Measurements from ENCODE around the gene MYCBP2.
A peak's percentile ranks its signal among the peaks of the same experiment; 100 is the strongest.
"Not testable (repeated sequence)": the region's sequence is repeated elsewhere in the genome, so short reads cannot be mapped to it uniquely, and the experiment has no call there.

Gene MYCBP2

DNA sequence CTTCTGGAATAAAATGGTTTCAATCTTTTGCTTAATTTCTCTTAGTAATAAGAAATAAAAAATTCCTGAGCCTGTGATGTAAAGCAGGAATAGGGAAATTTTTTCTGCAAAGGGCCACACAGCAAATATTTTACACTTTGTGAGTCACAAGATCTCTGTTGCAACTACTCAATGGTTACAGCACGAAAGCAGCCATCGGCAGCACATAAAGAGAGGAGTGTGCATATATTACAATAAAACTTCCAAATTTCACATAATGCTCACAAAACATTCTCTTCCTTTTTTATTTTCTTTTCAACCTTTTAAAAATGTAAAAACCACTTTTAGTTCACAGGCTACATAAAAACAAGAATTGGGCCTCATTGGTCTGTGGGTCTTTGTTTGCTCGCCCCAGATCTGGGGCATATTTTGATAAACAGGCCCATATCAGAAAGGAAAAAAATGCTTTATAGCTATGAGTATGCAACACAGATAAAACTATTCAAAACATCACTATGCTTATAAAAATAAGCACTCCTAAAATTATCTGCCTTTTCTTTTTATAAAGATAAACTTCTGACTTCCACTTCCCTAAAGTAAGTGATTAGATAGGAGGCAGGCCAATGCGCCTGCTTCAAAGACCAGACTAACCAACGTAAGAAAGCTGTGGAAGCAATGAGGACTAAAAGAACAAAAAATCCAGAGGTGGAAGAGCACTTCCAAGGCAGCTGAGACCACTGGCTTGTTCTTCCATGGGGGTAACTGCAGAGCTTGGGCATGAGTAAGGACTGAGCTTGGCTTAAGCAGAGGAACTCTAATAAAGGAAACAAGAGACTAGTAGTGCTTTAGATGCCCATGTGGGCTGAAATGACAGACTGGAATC, 26.5 kb downstream of the MYCBP2 start:
- no peak for DNase-seq (ENCODE audit: low read depth in 2 of 2)

DNA sequence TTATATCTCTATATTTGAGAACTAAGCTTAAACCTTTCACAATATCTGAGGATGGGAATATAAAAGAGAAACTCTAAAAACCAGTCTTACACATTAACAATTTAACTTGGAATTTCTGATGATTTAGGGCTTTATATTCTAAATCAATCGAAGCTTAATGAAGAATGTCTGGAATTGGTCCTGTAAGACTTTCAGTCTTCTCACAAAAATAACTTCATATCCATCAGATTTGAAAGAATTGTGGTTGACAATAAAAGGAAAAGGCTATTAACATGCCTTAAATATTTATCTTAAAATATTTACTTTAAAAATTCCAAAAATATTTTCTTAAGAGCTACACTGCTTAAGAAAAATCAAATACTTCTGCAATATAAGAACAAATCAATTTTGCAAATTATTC, 27.3 kb downstream of the MYCBP2 start:
- DNase-seq (ENCODE audit: low read depth in 2 of 2), result no peak

DNA sequence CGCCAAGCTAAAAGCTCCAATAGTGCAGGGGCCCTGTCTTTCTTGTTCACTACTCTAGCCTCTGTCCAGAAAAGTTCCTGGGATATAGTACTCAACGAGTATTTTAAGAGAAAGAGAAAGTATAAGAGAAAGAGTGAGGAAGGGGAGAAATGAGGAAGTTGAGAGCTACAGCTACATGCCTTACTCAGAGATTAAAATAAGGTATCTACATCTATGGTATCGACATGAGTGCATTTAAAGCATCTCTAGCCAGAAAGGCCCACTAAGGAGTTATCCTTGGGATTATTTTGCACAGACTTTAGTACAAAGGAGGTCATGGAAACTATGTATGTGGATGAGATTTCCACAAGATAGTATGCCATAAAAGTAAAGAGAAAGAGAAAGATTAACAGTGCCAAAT, 28.5 kb downstream of the MYCBP2 start:
- no peak for DNase-seq (ENCODE audit: low read depth in 2 of 2)

DNA sequence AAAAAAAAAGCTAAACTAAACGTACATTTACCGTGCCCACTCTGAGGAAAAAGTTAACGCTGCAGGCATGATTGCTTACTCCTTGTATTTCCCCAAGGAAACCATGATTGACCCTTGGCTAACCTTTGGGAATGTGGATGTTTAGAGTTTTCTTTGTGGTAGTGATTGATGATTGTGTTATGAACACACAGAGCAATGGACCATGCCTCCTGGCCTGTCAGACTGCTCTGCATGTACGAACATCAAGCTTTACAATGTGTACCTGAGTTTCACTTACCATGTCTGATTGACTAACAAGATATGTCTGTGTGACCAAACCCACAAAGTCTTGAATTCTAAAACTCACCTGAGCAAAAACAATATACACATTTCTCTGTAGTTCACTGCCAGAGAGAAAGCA, 35.1 kb downstream of the MYCBP2 start:
- no peak for DNase-seq (ENCODE audit: low read depth in 2 of 2)

- DNase-seq (ENCODE audit: low read depth in 2 of 2), result no peak
Observed at GRCh38 chr13:77290342-77290741, 36.6 kb downstream of the MYCBP2 start.

- no peak for DNase-seq (ENCODE audit: low read depth in 2 of 2)
Observed at GRCh38 chr13:77289851-77290250, 37.0 kb downstream of the MYCBP2 start.

DNA sequence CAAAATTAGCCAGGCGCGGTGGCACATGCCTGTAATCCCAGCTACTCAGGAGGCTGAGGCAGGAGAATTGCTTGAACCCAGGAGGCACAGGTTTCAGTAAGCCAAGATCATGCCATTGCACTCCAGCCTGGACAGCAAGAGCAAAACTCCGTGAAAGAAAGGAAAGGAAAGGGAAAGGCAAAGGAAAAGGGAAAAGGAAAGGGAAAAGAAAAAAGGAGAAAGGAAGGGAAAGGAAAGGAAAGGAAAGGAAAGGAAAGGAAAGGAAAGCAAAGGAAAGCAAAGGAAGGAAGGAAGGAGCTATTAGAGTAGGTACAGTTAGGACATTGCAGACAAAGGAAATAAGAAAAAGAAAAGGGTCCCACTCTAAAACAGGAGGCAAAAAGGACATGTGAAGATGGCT, 41.3 kb downstream of the MYCBP2 start:
- not testable (repeated sequence) for DNase-seq (ENCODE audit: low read depth in 2 of 2)

- DNase-seq (ENCODE audit: low read depth in 2 of 2), result no peak
Observed at GRCh38 chr13:77285098-77285497, 41.8 kb downstream of the MYCBP2 start.

DNA sequence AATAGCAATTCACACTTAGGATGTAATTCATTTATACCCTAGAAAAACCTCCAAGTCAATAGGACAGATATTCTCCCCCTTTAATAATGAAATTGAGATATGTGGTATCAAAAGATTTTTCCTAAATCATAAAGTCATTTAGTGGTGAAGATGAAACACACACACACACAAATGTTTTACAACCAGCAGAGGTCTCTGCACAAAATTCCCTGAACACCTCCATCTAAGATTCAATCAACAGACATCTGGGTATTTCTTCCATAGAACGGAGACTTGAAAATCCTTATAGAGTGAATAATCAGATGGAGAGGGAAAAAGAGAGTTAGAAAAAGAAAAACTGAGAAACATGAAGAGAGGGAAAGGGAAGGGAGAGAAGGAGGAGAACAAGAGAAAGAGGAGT, 52.8 kb downstream of the MYCBP2 start:
- no peak for DNase-seq (ENCODE audit: low read depth in 2 of 2)

GRCh38 chr13:77269141-77269540, 57.8 kb downstream of the MYCBP2 start:
- DNase-seq (ENCODE audit: low read depth in 2 of 2), result no peak

DNA sequence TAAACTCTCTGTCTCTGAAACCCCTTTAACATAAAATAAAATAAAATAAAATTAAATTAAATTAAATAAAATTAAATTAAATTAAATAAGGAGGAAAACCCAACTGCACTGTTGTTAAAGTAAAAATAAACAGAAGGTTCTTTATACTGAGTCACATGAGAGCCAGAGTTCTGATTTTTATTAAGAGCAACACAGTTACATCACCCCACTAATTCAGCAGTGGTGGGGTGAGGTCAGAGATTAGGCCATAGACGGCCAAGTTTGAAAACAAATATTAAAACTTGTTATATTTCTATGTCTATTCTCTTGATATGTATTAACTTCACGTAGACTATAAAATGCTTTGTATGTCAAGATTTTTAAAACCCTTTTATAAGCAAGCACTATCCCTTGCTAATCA, 59.5 kb downstream of the MYCBP2 start:
- no peak for DNase-seq (ENCODE audit: low read depth in 2 of 2)

DNA sequence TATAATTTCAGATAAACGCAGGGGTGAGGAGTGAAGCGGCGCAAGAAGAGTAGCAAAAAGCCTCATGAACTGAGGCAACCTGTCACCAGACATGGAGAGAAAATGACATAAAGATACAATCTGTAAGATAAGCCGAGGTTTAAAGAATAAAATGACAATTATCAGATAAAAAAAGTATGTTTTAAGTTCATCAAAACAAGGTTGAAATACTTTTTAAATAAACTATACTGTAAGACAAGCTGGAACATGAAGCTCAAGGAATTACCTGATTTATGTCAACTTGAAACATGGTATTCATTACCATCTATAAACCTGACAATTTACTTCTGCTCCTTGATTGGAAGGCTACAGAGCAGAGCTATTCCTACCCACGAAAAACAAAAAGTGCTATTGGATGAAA, 61.6 kb downstream of the MYCBP2 start:
- no peak for DNase-seq (ENCODE audit: low read depth in 2 of 2)

- no peak for DNase-seq (ENCODE audit: low read depth in 2 of 2)
Observed at GRCh38 chr13:77262198-77262597, 64.7 kb downstream of the MYCBP2 start.

DNA sequence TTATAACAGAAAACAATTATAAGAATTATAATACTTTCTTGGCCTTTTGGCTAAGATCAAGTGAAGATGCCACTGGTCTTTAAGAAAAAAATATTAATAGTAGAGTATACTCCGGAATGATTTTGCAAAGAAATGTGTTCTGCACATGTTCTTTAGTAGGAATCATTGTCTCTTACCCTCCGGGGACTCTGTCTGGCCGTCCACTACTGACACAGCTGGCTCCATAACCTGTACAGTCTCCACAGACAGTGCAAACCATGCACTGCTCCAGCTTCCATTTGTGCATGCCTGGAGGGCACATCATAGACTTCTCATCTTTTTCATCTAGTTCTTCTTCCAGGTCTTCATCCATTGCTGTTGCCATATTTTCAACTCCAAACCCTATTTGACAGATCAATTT, 75.9 kb downstream of the MYCBP2 start:
- no peak for DNase-seq (ENCODE audit: low read depth in 2 of 2)

DNA sequence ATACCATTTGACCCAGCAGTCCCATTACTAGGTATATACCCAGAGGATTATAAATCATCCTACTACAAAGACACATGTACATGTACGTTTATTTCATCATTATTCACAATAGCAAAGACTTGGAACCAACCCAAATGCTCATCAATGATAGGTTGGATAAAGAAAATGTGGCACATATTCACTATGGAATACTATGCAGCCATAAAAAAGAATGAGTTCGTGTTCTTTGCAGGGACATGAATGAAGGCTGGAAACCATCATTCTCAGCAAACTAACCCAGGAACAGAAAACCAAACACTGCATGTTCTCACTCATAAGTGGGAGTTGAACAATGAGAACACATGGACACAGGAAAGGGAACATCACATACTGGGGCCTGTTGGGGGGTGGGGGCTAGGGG, 81.7 kb downstream of the MYCBP2 start:
- DNase-seq (ENCODE audit: low read depth in 2 of 2), result not testable (repeated sequence)

- DNase-seq (ENCODE audit: low read depth in 2 of 2), result no peak
Observed at GRCh38 chr13:77239312-77239711, 87.6 kb downstream of the MYCBP2 start.

- no peak for DNase-seq (ENCODE audit: low read depth in 2 of 2)
Observed at GRCh38 chr13:77235456-77236022, 91.4 kb downstream of the MYCBP2 start.

DNA sequence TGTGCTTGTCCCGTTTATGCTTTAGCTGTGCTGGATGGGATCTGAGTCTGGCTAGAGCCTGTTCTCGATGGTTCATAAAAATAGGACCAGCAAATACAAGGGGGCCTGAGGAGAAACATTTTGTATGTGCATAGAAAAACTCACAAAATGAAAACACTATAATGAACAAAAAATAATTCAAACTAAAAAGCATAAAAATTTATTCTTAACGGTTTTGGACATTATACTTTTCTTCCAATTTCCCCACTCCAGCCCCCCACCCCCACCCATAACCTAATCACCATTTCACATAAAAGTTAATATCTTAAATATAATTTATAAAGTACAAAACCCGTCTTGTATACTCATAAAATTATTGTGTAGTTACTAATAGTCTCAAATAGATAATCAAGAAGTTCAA, 93.7 kb downstream of the MYCBP2 start:
- no peak for DNase-seq (ENCODE audit: low read depth in 2 of 2)

GRCh38 chr13:77230560-77230959, 96.3 kb downstream of the MYCBP2 start:
- peak in 1 of 2 donors; percentile 9 for DNase-seq (ENCODE audit: low read depth in 2 of 2)

GRCh38 chr13:77225946-77226345, 100.9 kb downstream of the MYCBP2 start:
- no peak for DNase-seq (ENCODE audit: low read depth in 2 of 2)

DNA sequence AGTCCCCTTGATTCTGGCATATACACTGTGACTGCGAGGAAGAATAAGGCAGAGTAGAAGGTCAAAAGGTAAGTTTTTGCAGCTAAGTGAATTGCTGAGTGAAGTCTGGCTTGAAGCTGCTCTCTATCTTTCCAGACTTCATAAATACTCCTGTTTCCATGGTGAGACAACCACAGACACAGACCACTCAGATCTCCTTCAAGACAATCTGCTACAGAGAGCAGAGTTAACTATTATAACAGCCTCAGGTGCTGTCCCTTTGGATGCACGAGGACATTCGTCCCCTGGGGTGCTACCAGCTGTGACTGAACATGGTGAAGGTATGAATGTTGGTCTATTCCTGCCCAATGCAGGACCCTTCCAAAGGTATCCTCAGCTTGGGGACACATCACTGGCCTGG, 104.0 kb downstream of the MYCBP2 start:
- no peak for DNase-seq (ENCODE audit: low read depth in 2 of 2)

DNA sequence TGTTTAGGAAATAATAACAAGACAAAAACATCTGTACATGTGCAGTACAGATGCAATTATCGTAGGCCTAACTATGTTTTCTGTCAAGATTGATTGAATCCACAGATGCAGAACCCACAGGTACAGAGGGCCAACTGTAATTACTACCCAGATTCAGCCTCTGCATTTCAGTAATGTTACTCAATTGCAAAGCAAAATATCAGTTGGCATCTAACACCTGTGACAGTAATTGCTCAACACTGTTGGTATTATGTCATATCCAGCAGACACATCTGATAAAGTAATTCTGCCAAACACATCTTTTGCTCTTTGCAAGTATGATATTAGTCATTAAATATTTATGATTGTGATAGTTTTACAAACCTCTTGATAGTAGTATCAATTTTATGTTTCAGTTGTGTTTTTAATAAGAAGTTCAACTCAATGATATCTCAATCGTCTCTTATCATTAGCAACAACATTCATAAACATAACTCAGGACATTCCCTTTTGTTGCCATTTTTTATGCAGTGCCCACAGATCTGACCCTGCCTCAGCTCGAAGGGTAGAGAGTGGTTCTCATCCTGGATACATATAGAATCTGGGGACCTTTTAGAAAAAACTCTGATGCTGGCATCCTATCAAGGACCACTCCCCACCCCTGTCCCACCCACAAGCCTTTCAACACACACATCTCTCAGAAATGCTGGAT, 104.7 kb downstream of the MYCBP2 start:
- DNase-seq (ENCODE audit: low read depth in 2 of 2), result no peak

GRCh38 chr13:77219401-77219800, 107.5 kb downstream of the MYCBP2 start:
- DNase-seq (ENCODE audit: low read depth in 2 of 2), result no peak
